Cardiac septum (tissue), 1 donor: ENCODE results near the gene NEK3. TPM values are rescaled to one million over a fixed set of nuclear protein-coding genes. Genes with fewer than 3 reads are reported as not detected.

Experiments used
- total RNA-seq: library from RNA; stranded (reverse); fragmentation: NEBNext Ultra II Directional; extraction: Animal tissue kit (Norgen Biotek cat#: 25700); gene quantifications from one replicate; pipeline ENCODE4 v1.2.1, GENCODE V29; 2021
- donor health status: DM: no; HTN: no; CAD: no.

The NEK3 gene
- total RNA-seq, 1 donor from 2014 or later: 7.5 TPM

Other genes starting within 250 kb of the NEK3 start
- gene ATP7B, start 148.1 kb downstream of the NEK3 start, total RNA-seq: 10.8 TPM
- gene ALG11, start 147.2 kb downstream of the NEK3 start, total RNA-seq: 23.6 TPM
- gene UTP14C, start 134.9 kb downstream of the NEK3 start, total RNA-seq: 13.9 TPM
- 0.67 TPM for gene NEK5, start 30.5 kb downstream of the NEK3 start, total RNA-seq
- 6.8 TPM for gene THSD1, start 246.6 kb upstream of the NEK3 start, total RNA-seq